HepG2 (cell line): ENCODE results near the gene SERTAD1. TPM values are rescaled to one million over a fixed set of nuclear protein-coding genes. Genes with fewer than 3 reads are reported as not detected.

Experiments used
- ELK4 ChIP-seq: sonication (generic); formaldehyde crosslinking; IDR thresholded peaks from 2 replicates; pipeline ENCODE4 v1.9.0; 2021; ENCODE audit warnings: missing genetic modification reagents, borderline replicate concordance
- EP300 ChIP-seq, 3 experiments: sonication (generic) in 1 of 3; formaldehyde crosslinking in 1 of 3; IDR thresholded peaks; 2 replicates each; pipeline versions ENCODE4 v1.5.1 to v1.6.1; 2011 to 2020; ENCODE audit warnings: low read depth in 2 of 3, low read length in 2 of 3, borderline replicate concordance in 1 of 3, improper control_type of control experiment in 1 of 3, mild to moderate bottlenecking in 1 of 3, missing genetic modification reagents in 1 of 3, moderate library complexity in 1 of 3
- FOXC1 ChIP-seq: sonication (generic); formaldehyde crosslinking; IDR thresholded peaks from 2 replicates; pipeline ENCODE4 v1.8.0; 2022; ENCODE audit warnings: mild to moderate bottlenecking, missing genetic modification reagents, borderline replicate concordance
- PBX3 ChIP-seq: sonication (generic); formaldehyde crosslinking; IDR thresholded peaks from 2 replicates; pipeline ENCODE4 v1.8.1; 2023; ENCODE audit warnings: missing genetic modification reagents, inconsistent platforms, borderline replicate concordance
- POGZ ChIP-seq: sonication (generic); formaldehyde crosslinking; IDR thresholded peaks from 2 replicates; pipeline ENCODE4 v1.4.0; 2020; ENCODE audit warnings: mild to moderate bottlenecking, missing genetic modification reagents
- U2AF2 ChIP-seq: fragments of 200-400 bp; formaldehyde crosslinking; IDR thresholded peaks from 2 replicates; pipeline ENCODE4 v1.6.1; 2017; ENCODE audit warnings: low read depth, mild to moderate bottlenecking, low read length
- ZBTB37 ChIP-seq: sonication (generic); formaldehyde crosslinking; IDR thresholded peaks from 2 replicates; pipeline ENCODE4 v1.4.0; 2020; ENCODE audit warnings: mild to moderate bottlenecking, missing genetic modification reagents
- ZBTB40 ChIP-seq, 2 experiments: fragments of 450-650 bp in 1 of 2; sonication (generic) in 1 of 2; formaldehyde crosslinking in 1 of 2; IDR thresholded peaks; 2 replicates each; pipeline versions ENCODE4 v1.6.1 to v1.8.0; 2016 to 2022; ENCODE audit warnings: antibody characterized with exemption in 1 of 2, mild to moderate bottlenecking in 1 of 2, missing genetic modification reagents in 1 of 2
- ZNF33A ChIP-seq: sonication (generic); formaldehyde crosslinking; IDR thresholded peaks from 2 replicates; pipeline ENCODE4 v1.5.1; 2020; ENCODE audit warnings: missing genetic modification reagents, mild to moderate bottlenecking, moderate library complexity, borderline replicate concordance
- ZNF44 ChIP-seq: sonication (generic); formaldehyde crosslinking; IDR thresholded peaks from 2 replicates; pipeline ENCODE4 v1.5.1; 2020; ENCODE audit warnings: mild to moderate bottlenecking, missing genetic modification reagents
- ZNF615 ChIP-seq: sonication (generic); formaldehyde crosslinking; IDR thresholded peaks from 2 replicates; pipeline ENCODE4 v1.5.0; 2020; ENCODE audit warnings: mild to moderate bottlenecking, missing genetic modification reagents, borderline replicate concordance
- ZNF781 ChIP-seq: sonication (generic); formaldehyde crosslinking; IDR thresholded peaks from 2 replicates; pipeline ENCODE4 v1.5.1; 2020; ENCODE audit warnings: borderline replicate concordance, mild to moderate bottlenecking, missing genetic modification reagents; ENCODE audit errors: not compliant biosample characterization
- polyA plus RNA-seq, 8 experiments: library from polyadenylated mRNA; depleted of rRNA in 3 of 8; stranded (reverse) in 7 of 8; unstranded in 1 of 8; fragments of >200 nt; fragmentation: Illumina TruSeq in 4 of 8; extraction: Trizol in 4 of 8; gene quantifications; 2 replicates each; pipeline versions ENCODE4 v1.2.1 to v1.2.3, GENCODE V29; 2011 to 2016; ENCODE audit warnings: low read depth in 4 of 8, missing spikeins in 1 of 8, mixed read lengths in 1 of 8; ENCODE audit not compliant: insufficient read depth in 1 of 8
- total RNA-seq, 5 experiments: library from RNA; depleted of rRNA; stranded (reverse); fragments of >200 nt; fragmentation: Illumina TruSeq; extraction: Trizol; gene quantifications; 2 replicates each; pipeline ENCODE4 v1.2.3, GENCODE V29; 2016; ENCODE audit warnings: low read depth in 1 of 5

SERTAD1 gene
- total and polyA plus RNA-seq, 2 of the 13 experiments (the other 11 are each of a cell fraction or from before 2014, with no cell fraction given): 4.3 to 4.5 TPM

- no peak for TF ChIP-seq ZNF33A (CRISPR knock-in tag)
- TF ChIP-seq ZNF44 (CRISPR knock-in tag): peak; percentile 77; the same call in 1 of the 2 replicates
- peak; percentile 64; the same call in 1 of the 2 replicates for TF ChIP-seq ZBTB37
- no peak for TF ChIP-seq ZNF615 (CRISPR knock-in tag)
- peak; percentile 57; the same call in 1 of the 2 replicates for TF ChIP-seq PBX3 (CRISPR knock-in tag)
- no peak for TF ChIP-seq U2AF2
- no peak for TF ChIP-seq ZBTB40 (IDR thresholded peaks at IDR 0.05)
- TF ChIP-seq ZBTB40 (CRISPR knock-in tag; IDR thresholded peaks at IDR 0.05): peak; percentile 91
- TF ChIP-seq ZNF781 (CRISPR knock-in tag): no peak
- TF ChIP-seq POGZ: peak; percentile 91
- TF ChIP-seq ELK4 (CRISPR knock-in tag): peak; percentile 90; the same call in 1 of the 2 replicates
- peak; percentile 60; the same call in 1 of the 2 replicates for TF ChIP-seq FOXC1
- TF ChIP-seq EP300 (IDR thresholded peaks at IDR 0.05; ENCODE audit: low read depth in 2 of 2, low read length in 2 of 2): 0 out of 4 replicates have a peak, but pooled peaks of 1 of the 2 experiments have one; percentile 19
- TF ChIP-seq EP300 (CRISPR knock-in tag; IDR thresholded peaks at IDR 0.05; ENCODE audit: borderline replicate concordance): no peak
Measured at GRCh38 chr19:40420766-40421765, 4.7 kb downstream of the SERTAD1 start (continued).
